ENCODE data around the gene TSR3.

Gene TSR3

GRCh38 chr16:1319041-1319440, 32.6 kb downstream of the TSR3 start:
- H2AFZ ChIP-seq (ENCODE audit: low read depth, low read length, severe bottlenecking) = no peak overlapping the region

GRCh38 chr16:1318268-1318545, 33.5 kb downstream of the TSR3 start:
- Histone ChIP-seq H3K79me2 (ENCODE audit: insufficient read depth, low read length) (peaks cover 38% of the 10 kb centered on the region), H3K27ac (ENCODE audit: low read depth, low read length) (no peak overlapping the region)

More at GRCh38 chr16:1319041-1319440, 32.6 kb downstream of the TSR3 start:
- no peak for TF ChIP-seq EZH2phosphoT487 (conservative IDR thresholded peaks at IDR 0.05; ENCODE audit: low read length)
- TF ChIP-seq CTCF (IDR thresholded peaks at IDR 0.05; ENCODE audit: insufficient read depth, low read length, poor library complexity, severe bottlenecking) = no peak
- Histone ChIP-seq H3K4me2 (ENCODE audit: low read depth, low read length, poor library complexity, severe bottlenecking) (no peak overlapping the region), H3K9me2 (replicated peaks; ENCODE audit: insufficient read depth, low read length) (no peaks in the 10 kb centered on the region), H3K79me2 (ENCODE audit: insufficient read depth, low read length) (peaks cover 30% of the 10 kb centered on the region), H3K9me3 (ENCODE audit: insufficient read depth, low read length) (no peaks in the 10 kb centered on the region), H3F3A (ENCODE audit: insufficient read depth) (no peaks in the 10 kb centered on the region), H3K27ac (ENCODE audit: low read depth, low read length) (no peak overlapping the region), H3K36me3 (ENCODE audit: low read length) (peaks cover 4% of the 10 kb centered on the region; the same call in 1 of the 2 replicates), H3K4me3 (ENCODE audit: insufficient read depth, low read length, poor library complexity, severe bottlenecking) (no peak overlapping the region), H3K9ac (ENCODE audit: low read length) (no peak overlapping the region), H3K27me3 (ENCODE audit: low read length) (no peaks in the 10 kb centered on the region), H4K20me1 (ENCODE audit: low read depth, low read length) (no peaks in the 10 kb centered on the region; the same call in 1 of the 2 replicates)

GRCh38 chr16:1317479-1318267, 34.0 kb downstream of the TSR3 start:
- peaks cover 4% of the 10 kb centered on the region; the same call in 1 of the 2 replicates for H4K20me1 ChIP-seq (ENCODE audit: low read depth, low read length)
- H3K4me2 ChIP-seq (ENCODE audit: low read depth, low read length, poor library complexity, severe bottlenecking) = no peak overlapping the region
- no peak overlapping the region for H3K9ac ChIP-seq (ENCODE audit: low read length)
- no peaks in the 10 kb centered on the region for H3K9me3 ChIP-seq (ENCODE audit: insufficient read depth, low read length)
- TF ChIP-seq EZH2phosphoT487 (conservative IDR thresholded peaks at IDR 0.05; ENCODE audit: low read length) (no peak), CTCF (IDR thresholded peaks at IDR 0.05; ENCODE audit: insufficient read depth, low read length, poor library complexity, severe bottlenecking) (no peak)
- H3K27me3 ChIP-seq (ENCODE audit: low read length) = no peaks in the 10 kb centered on the region
- peaks cover 44% of the 10 kb centered on the region for H3K79me2 ChIP-seq (ENCODE audit: insufficient read depth, low read length)
- no peaks in the 10 kb centered on the region for H3F3A ChIP-seq (ENCODE audit: insufficient read depth)
- H3K9me2 ChIP-seq (replicated peaks; ENCODE audit: insufficient read depth, low read length) = no peaks in the 10 kb centered on the region
- no peak overlapping the region for H2AFZ ChIP-seq (ENCODE audit: low read depth, low read length, severe bottlenecking)
- H3K4me3 ChIP-seq (ENCODE audit: insufficient read depth, low read length, poor library complexity, severe bottlenecking) = no peak overlapping the region
- H3K36me3 ChIP-seq (ENCODE audit: low read length) = peaks cover 4% of the 10 kb centered on the region; the same call in 1 of the 2 replicates
- no peak overlapping the region for H3K27ac ChIP-seq (ENCODE audit: low read depth, low read length)

More at GRCh38 chr16:1318268-1318545, 33.5 kb downstream of the TSR3 start:
- H3K9me2 ChIP-seq (replicated peaks; ENCODE audit: insufficient read depth, low read length) = no peaks in the 10 kb centered on the region
- no peaks in the 10 kb centered on the region for H3F3A ChIP-seq (ENCODE audit: insufficient read depth)
- H3K4me3 ChIP-seq (ENCODE audit: insufficient read depth, low read length, poor library complexity, severe bottlenecking) = no peak overlapping the region
- no peaks in the 10 kb centered on the region; the same call in 1 of the 2 replicates for H4K20me1 ChIP-seq (ENCODE audit: low read depth, low read length)
- no peak overlapping the region for H3K4me2 ChIP-seq (ENCODE audit: low read depth, low read length, poor library complexity, severe bottlenecking)
- peaks cover 4% of the 10 kb centered on the region; the same call in 1 of the 2 replicates for H3K36me3 ChIP-seq (ENCODE audit: low read length)
- H3K9ac ChIP-seq (ENCODE audit: low read length) = no peak overlapping the region
- no peaks in the 10 kb centered on the region for H3K27me3 ChIP-seq (ENCODE audit: low read length)
- TF ChIP-seq CTCF (IDR thresholded peaks at IDR 0.05; ENCODE audit: insufficient read depth, low read length, poor library complexity, severe bottlenecking) (no peak), EZH2phosphoT487 (conservative IDR thresholded peaks at IDR 0.05; ENCODE audit: low read length) (no peak)
- no peak overlapping the region for H2AFZ ChIP-seq (ENCODE audit: low read depth, low read length, severe bottlenecking)
- H3K9me3 ChIP-seq (ENCODE audit: insufficient read depth, low read length) = no peaks in the 10 kb centered on the region
